Cardiac fibroblast (primary cell): Measurements from ENCODE around the gene CALHM3.

Experiments
- DNase-seq, 2 donors: peaks; one replicate each; pipeline versions ENCODE4 v3.0.0 to v3.0.0-alpha.2; 2010; ENCODE audit warnings: low read depth in 2 of 2
- H3K4me3 ChIP-seq, 2 donors: replicated peaks in 1 of 2; 1 replicate in 1 of 2; 2 replicates in 1 of 2; pipeline ENCODE4 v1.5.1; 2011; ENCODE audit warnings: low read depth in 2 of 2, low read length in 2 of 2, mild to moderate bottlenecking in 2 of 2, moderate library complexity in 1 of 2
- CTCF ChIP-seq: IDR thresholded peaks from one replicate; pipeline ENCODE4 v1.5.1; 2011; ENCODE audit warnings: low read depth, mild to moderate bottlenecking, low read length, inconsistent platforms

The CALHM3 gene

GRCh38 chr10:103451091-103451813 is 27.8 kb downstream of the CALHM3 start:
- H3K4me3 ChIP-seq = peak overlapping the region; percentile 70 to 85
- peak; percentile 39 to 81 for DNase-seq
- TF ChIP-seq CTCF = no peak

GRCh38 chr10:103450201-103450695 is 28.8 kb downstream of the CALHM3 start:
- H3K4me3 ChIP-seq = peak overlapping the region in 1 of 2 donors; percentile 85
- no peak for DNase-seq
- no peak for TF ChIP-seq CTCF

- peak overlapping the region in 1 of 2 donors; percentile 85 for H3K4me3 ChIP-seq
- DNase-seq = no peak
- TF ChIP-seq CTCF = no peak
Observed at GRCh38 chr10:103449208-103450144, 29.6 kb downstream of the CALHM3 start.

- no peak for TF ChIP-seq CTCF
- DNase-seq = peak; percentile 90 to 94
- H3K4me3 ChIP-seq = peak overlapping the region in 1 of 2 donors; percentile 3
Observed at GRCh38 chr10:103448746-103449145, 30.3 kb downstream of the CALHM3 start.

- no peak overlapping the region for H3K4me3 ChIP-seq
- no peak for TF ChIP-seq CTCF
- no peak for DNase-seq
Observed at GRCh38 chr10:103447187-103447586, 31.9 kb downstream of the CALHM3 start.

GRCh38 chr10:103445767-103446567 is 33.1 kb downstream of the CALHM3 start:
- peak; percentile 69 to 94 for DNase-seq
- TF ChIP-seq CTCF = no peak

More at GRCh38 chr10:103445767-103446567, 33.1 kb downstream of the CALHM3 start:
- no peak overlapping the region for H3K4me3 ChIP-seq
